ENCODE data around the gene RNF112. TPM values are rescaled to one million over a fixed set of nuclear protein-coding genes. Genes with fewer than 3 reads are reported as not detected.

Gene RNF112
- total RNA-seq, 2 experiments from 2014 or later = 0.47 TPM; not detected in 1

DNA sequence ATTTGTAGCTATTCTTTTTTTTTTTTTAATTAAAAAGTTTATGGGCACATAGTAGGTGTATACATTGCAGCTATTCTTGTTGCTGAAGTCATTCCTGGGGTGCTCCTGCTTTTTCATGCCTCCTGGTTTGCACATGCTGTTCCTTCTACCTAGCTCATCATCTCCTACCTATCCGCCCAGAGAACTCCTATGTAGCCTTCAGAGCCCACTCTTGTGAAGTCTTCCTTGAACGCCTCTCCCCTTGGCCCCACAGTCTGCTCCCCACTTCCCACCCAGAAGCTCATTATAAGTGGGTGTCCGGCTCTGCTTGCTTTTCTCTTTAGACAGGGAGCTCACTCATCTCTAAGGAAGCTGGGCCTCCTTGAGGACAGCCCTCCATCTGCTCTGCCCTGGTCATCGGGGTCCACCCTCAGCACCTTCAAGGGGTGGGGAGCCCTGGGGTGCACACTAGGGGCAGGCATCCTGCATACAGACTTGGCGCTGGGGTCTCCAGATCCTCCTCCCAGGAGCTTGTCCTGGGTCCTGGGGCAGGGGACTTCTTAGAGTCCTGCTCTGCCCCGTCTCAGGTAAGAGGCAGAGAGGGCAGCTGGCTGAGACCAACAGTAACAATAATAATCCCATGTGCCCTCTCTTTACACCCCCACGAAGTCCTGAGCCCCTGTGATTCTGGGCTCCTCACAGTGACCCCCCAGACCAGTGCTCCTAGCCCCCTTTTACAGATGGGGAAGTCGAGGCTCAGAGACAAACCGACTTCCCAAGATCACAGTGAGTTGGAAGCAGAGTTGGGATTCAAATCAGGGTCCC lies 45.0 kb upstream of the RNF112 start:
- Histone ChIP-seq H3K36me3 (ENCODE audit: insufficient read depth, low read length) (no peaks in the 10 kb centered on the region), H2AFZ (ENCODE audit: low read length) (no peak overlapping the region), H3K27ac (ENCODE audit: low read depth, low read length, poor library complexity, severe bottlenecking) (no peak overlapping the region), H4K20me1 (ENCODE audit: insufficient read depth, low read length) (no peaks in the 10 kb centered on the region), H3K9me3 (ENCODE audit: low read length) (no peaks in the 10 kb centered on the region), H3K9me2 (ENCODE audit: insufficient read depth, low read length) (no peaks in the 10 kb centered on the region), H3K4me2 (ENCODE audit: low read length) (no peak overlapping the region), H3K4me1 (ENCODE audit: insufficient read depth, low read length, poor library complexity, severe bottlenecking) (peaks cover 26% of the 10 kb centered on the region), H3K79me2 (ENCODE audit: insufficient read depth, low read depth, low read length) (peaks cover 3% of the 10 kb centered on the region; the same call in 1 of the 2 replicates), H3K4me3 (ENCODE audit: low read depth, low read length, poor library complexity, severe bottlenecking) (no peak overlapping the region)
- intact Hi-C loops (cut with micrococcal nuclease; ENCODE audit: unreplicated experiment) = loop anchor here (2.0 kb wide), 1 partner anchor 67 kb away; no protein-coding TSS in a partner anchor
- TF ChIP-seq, protein P1, sequence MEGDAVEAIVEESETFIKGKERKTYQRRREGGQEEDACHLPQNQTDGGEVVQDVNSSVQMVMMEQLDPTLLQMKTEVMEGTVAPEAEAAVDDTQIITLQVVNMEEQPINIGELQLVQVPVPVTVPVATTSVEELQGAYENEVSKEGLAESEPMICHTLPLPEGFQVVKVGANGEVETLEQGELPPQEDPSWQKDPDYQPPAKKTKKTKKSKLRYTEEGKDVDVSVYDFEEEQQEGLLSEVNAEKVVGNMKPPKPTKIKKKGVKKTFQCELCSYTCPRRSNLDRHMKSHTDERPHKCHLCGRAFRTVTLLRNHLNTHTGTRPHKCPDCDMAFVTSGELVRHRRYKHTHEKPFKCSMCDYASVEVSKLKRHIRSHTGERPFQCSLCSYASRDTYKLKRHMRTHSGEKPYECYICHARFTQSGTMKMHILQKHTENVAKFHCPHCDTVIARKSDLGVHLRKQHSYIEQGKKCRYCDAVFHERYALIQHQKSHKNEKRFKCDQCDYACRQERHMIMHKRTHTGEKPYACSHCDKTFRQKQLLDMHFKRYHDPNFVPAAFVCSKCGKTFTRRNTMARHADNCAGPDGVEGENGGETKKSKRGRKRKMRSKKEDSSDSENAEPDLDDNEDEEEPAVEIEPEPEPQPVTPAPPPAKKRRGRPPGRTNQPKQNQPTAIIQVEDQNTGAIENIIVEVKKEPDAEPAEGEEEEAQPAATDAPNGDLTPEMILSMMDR (conservative IDR thresholded peaks at IDR 0.05; ENCODE audit: low read length) = no peak
- no peak for TF ChIP-seq EZH2phosphoT487 (IDR thresholded peaks at IDR 0.05; ENCODE audit: borderline replicate concordance, low read depth, low read length)
- DNase-seq (ENCODE audit: low spot score) = no peak
- ChIA-PET POLR2A (interaction anchor here (0.7 to 2.1 kb wide), 2 partner anchors 8 to 12 kb away, joined by 3 to 13 read pairs; partner anchors contain the start of gene MAPK7), CTCF (ENCODE audit: unreplicated experiment) (no interaction called here)
- BruUV-seq (replicated peaks) = no TSS peak

DNA sequence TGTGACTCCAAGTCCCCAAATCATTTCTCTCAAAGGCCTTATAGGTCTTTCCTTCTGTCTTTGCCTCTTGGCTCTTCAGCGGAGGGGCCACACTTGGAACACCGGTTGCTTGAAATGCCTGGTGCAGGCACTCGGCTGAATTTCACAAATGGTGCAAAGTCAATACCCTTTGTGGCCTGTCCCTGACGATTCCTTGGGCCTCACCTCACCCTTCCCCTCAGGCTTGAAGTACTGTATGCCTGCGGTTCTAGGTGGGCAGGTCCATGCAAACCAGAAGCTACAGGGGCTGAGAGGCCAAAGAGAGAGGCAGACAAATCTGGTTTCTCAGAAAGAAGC lies 44.4 kb upstream of the RNF112 start:
- Histone ChIP-seq H3K4me2 (ENCODE audit: low read length) (no peak overlapping the region), H4K20me1 (ENCODE audit: insufficient read depth, low read length) (no peaks in the 10 kb centered on the region), H3K9me2 (ENCODE audit: insufficient read depth, low read length) (no peaks in the 10 kb centered on the region), H2AFZ (ENCODE audit: low read length) (no peak overlapping the region), H3K4me1 (ENCODE audit: insufficient read depth, low read length, poor library complexity, severe bottlenecking) (peaks cover 27% of the 10 kb centered on the region), H3K4me3 (ENCODE audit: low read depth, low read length, poor library complexity, severe bottlenecking) (no peak overlapping the region), H3K9me3 (ENCODE audit: low read length) (no peaks in the 10 kb centered on the region), H3K79me2 (ENCODE audit: insufficient read depth, low read depth, low read length) (peaks cover 3% of the 10 kb centered on the region; the same call in 1 of the 2 replicates), H3K36me3 (ENCODE audit: insufficient read depth, low read length) (no peaks in the 10 kb centered on the region), H3K27ac (ENCODE audit: low read depth, low read length, poor library complexity, severe bottlenecking) (no peak overlapping the region)
- BruUV-seq (replicated peaks) = no TSS peak
- intact Hi-C loops (cut with micrococcal nuclease; ENCODE audit: unreplicated experiment) = no loop called here
- no peak for DNase-seq (ENCODE audit: low spot score)
- ChIA-PET CTCF (ENCODE audit: unreplicated experiment) (no interaction called here), POLR2A (no interaction called here)
- TF ChIP-seq EZH2phosphoT487 (IDR thresholded peaks at IDR 0.05; ENCODE audit: borderline replicate concordance, low read depth, low read length) = no peak
- TF ChIP-seq, protein P1 (conservative IDR thresholded peaks at IDR 0.05; ENCODE audit: low read length) = no peak

DNA sequence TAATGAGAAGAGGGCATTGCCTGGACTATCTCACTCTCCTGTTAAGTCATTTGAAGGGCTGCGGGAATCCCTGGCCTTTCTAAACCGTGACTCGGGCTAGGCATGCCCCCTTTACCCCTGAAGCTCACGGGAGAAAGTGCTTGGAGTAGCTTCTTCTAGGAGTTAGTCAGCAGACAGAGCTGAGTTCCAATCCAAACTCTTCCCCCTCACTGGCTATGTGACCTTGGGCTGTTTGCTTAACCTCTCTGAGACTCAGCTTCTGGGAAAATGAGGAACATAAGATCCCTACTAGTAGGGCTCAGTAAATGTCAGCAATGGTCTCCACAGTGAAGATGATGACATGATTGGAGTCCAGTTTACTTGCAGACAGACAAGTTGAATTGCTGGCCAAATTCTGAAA lies 42.8 kb upstream of the RNF112 start:
- Histone ChIP-seq H3K4me3 (ENCODE audit: low read depth, low read length, poor library complexity, severe bottlenecking) (no peak overlapping the region), H3K9me3 (ENCODE audit: low read length) (no peaks in the 10 kb centered on the region), H3K27ac (ENCODE audit: low read depth, low read length, poor library complexity, severe bottlenecking) (no peak overlapping the region), H4K20me1 (ENCODE audit: insufficient read depth, low read length) (no peaks in the 10 kb centered on the region), H3K4me1 (ENCODE audit: insufficient read depth, low read length, poor library complexity, severe bottlenecking) (peaks cover 26% of the 10 kb centered on the region), H3K4me2 (ENCODE audit: low read length) (no peak overlapping the region), H3K36me3 (ENCODE audit: insufficient read depth, low read length) (no peaks in the 10 kb centered on the region), H3K79me2 (ENCODE audit: insufficient read depth, low read depth, low read length) (no peaks in the 10 kb centered on the region), H2AFZ (ENCODE audit: low read length) (no peak overlapping the region), H3K9me2 (ENCODE audit: insufficient read depth, low read length) (no peaks in the 10 kb centered on the region)
- no TSS peak for BruUV-seq (replicated peaks)
- intact Hi-C loops (cut with micrococcal nuclease; ENCODE audit: unreplicated experiment) = no loop called here
- DNase-seq (ENCODE audit: low spot score) = no peak
- no peak for TF ChIP-seq EZH2phosphoT487 (IDR thresholded peaks at IDR 0.05; ENCODE audit: borderline replicate concordance, low read depth, low read length)
- TF ChIP-seq, protein P1 (conservative IDR thresholded peaks at IDR 0.05; ENCODE audit: low read length) = no peak
- ChIA-PET POLR2A (interaction anchor here (1.0 to 1.6 kb wide), 2 partner anchors 10 to 29 kb away, joined by 3 to 4 read pairs; partner anchors contain the start of gene MAPK7), CTCF (ENCODE audit: unreplicated experiment) (no interaction called here)

All from OCI-LY7 (cell line).